Left cardiac atrium (tissue), 4 donors: Measurements from ENCODE around the gene RHBDL3. TPM values are rescaled to one million over a fixed set of nuclear protein-coding genes. Genes with fewer than 3 reads are reported as not detected.
"Not testable (repeated sequence)": the region's sequence is repeated elsewhere in the genome, so short reads cannot be mapped to it uniquely, and the experiment has no call there.

Experiments used
- ATAC-seq, 2 donors: fragments of 200-7000 bp; cut with Tn5 transposase; one replicate each; pipeline ENCODE4 v1.9.1; 2020; ENCODE audit warnings: mild to moderate bottlenecking in 2 of 2, moderate library complexity in 2 of 2
- DNase-seq: peaks from one replicate; pipeline ENCODE4 v3.0.0-alpha.2; 2020
- intact Hi-C, 2 donors: fragments of 100-400 bp; cut with DNase I; formaldehyde crosslinking; loops; one replicate each; pipeline versions ENCODE4 v1.14.1 to v1.15.1; 2022 to 2023
- total RNA-seq, 2 donors: library from RNA; stranded (reverse); fragmentation: NEBNext Ultra II Directional; extraction: Animal tissue kit (Norgen Biotek cat#: 25700); gene quantifications; one replicate each; pipeline ENCODE4 v1.2.1, GENCODE V29; 2021
- donor health status: DM: no; HTN: yes; CAD: no.
- donor health status: DM: no; HTN: yes; CAD: no; lungs with severe emphysema.
- donor health status: DM: yes; HTN: yes; CAD: no.
- donor health status: Dilated cardiomyopathy.

RHBDL3 gene
- total RNA-seq, 2 donors from 2014 or later, result 15.0 to 23.2 TPM

DNA sequence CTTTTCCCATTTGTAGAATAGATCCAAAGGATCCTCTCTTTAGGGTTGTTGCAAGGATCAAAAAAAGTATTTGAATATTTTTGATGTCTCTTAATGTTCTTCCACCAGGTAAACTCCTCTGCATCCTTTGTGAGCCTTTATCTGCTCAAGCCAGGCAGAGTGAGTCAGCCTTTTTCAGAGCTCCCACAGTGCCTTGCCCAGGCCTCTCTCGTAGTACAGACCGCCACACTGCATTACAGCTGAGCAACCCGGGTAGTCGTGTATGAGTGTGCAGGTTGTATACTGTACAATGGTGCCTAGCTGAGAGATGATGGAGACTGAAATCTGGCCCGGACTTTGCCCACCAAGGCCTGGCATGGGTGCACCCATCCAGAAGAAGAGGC, 20.9 kb downstream of the RHBDL3 start:
- no peak for ATAC-seq

DNA sequence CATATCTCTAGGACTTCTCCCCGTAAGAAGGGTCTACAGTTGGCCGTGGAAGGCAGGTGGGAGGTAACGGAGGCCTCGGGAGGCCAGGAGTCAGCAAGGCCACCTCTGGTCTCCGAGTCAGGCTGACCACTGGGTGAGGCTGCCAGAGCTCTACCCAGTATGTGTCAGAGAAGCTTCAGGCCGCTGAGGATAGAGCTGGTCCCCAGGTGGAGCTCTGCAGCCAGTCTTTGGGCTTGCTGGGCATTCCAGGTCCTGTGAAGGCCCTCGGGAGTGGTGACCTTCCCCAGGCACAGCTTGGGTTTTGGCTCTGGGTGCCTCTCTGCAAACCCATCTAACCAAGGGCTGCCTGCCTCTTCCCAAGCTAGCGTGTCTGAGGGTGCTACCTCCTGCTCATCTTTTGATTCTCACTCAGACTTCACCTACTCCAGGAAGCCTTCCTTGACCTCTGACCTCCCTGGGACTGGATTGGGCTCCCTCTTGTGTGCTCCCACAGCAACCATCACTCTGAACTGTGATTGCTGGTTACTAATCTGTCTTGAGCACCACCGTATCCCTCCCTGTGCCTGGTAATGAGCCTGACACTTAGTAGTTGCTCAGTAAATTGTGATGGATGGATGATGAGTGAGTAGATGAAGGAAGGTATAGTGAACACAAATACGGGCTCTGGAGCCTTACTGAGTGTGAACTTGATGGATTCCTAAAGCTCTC, 22.3 kb downstream of the RHBDL3 start:
- intact Hi-C loops, result no loop called here
- ATAC-seq (no peak), DNase-seq (no peak)

More for the DNA sequence above, 20.9 kb downstream of the RHBDL3 start:
- no peak for DNase-seq
- intact Hi-C loops, result no loop called here

DNA sequence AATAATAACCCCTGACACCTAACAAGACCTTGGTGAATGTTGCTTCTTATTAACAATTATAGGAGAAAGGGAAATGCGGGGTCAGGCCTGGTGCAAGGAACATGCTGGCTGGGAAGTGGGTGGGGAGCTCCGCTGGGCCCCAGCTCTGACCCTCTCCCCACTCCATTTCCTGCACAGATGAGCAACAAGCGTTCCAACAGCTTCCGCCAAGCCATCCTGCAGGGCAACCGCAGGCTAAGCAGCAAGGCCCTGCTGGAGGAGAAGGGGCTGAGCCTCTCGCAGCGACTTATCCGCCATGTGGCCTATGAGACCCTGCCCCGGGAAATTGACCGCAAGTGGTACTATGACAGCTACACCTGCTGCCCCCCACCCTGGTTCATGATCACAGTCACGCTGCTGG, 23.0 kb downstream of the RHBDL3 start:
- intact Hi-C loops, result no loop called here
- ATAC-seq, result no peak
- DNase-seq, result no peak

DNA sequence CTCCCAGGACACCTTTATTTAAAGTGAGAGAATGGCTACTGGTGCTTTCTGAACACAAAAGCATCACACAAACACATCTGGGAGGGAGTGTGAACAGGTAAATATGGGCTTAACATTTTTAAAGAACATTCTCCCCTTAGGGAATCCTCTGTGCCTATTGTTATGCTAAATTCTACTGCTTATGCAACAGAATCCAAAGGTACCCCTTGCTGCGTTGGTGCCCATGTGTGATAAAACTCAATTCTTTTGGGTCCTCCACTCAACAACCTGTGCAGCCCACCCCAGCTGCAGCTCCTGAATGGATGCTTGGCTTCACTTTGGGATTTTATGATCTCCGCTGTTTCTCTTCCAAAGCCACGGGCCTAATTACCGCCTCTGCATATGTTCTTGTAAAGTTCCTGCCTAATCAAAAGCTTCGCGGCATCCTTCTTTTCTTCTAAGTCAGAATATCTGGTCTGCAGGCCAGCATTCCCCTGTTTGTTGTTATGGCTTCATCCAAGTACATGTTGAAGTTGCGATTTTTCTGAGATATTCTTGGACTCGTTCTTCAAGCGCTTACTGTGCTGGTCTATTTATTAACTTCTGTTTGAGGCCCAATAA, 23.9 kb downstream of the RHBDL3 start:
- intact Hi-C loops, result no loop called here
- ATAC-seq, result no peak
- no peak for DNase-seq

DNA sequence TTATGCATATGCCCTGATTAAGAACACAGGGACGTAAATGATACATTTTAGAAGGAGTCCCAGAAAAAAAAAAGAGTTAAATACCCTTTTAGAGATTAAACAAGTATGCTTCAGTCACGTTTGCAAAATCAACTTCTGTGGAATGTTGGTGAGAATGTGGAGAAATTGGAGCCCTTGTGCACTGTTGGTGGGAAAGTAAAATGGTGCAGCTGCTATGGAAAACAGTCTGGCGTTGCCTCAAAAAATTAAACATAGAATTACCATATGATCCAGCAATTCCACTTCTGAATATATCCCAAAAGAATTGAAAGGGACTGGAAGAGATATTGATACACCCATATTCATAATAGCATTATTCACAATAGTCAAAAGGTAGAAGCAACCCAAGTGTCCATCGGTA, 26.5 kb downstream of the RHBDL3 start:
- DNase-seq, result no peak
- ATAC-seq, result no peak
- intact Hi-C loops, result no loop called here

DNA sequence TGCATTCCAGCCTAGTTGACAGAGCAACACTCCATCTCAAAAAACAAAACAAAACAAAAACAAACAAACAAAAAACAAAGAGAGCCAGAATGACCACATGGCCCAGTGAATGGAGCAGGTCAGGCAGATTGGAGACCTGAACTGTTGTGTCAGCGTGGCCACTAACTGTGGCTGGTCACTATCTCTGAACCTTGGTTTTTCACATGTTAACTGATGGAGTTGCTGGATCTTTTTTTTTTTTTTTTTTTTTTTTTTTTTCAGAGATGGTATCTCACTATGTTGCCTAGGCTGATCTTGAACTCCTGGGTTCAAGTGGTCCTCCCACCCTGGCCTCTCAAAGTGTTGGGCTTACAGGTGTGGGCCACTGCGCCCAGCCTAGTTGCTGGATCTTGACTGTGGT, 31.8 kb downstream of the RHBDL3 start:
- DNase-seq (no peak), ATAC-seq (no peak)
- intact Hi-C loops, result no loop called here

DNA sequence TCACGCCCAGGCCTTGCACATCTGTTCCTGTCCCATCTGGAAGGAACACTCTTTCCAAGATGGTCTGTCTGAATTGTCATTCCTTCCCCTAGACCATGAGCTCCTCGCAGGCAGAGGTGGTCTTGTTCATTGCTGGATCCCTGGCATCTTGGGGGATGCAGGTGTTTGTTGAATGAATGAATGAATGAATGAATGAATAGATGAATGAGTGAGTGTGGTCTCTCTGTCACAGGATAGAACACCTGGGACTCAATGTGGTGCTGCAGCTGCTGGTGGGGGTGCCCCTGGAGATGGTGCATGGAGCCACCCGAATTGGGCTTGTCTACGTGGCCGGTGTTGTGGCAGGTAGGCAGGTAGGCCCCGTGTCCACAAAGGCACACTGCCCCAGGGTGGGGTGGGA, 32.2 kb downstream of the RHBDL3 start:
- ATAC-seq (peak in 1 of 2 donors; percentile 12), DNase-seq (no peak)
- intact Hi-C loops, result no loop called here

DNA sequence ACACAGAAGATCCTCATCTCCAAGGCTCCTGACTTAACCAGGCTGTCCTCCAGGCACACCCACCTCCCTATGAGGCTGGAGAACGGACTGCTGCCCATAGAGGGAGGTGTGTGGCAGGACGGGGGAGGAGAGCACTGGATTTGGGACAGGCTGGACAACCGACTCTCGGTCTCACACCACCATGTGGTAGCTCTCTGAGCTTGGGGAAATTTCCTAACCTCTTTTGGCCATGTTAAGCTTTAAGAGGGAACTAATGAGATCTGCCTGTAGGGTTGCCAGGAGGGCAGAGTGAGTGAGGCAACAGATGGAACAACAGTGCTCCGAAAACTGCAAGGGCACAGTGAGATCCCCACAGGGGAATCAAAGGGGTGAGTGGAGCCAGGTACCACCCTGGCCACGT, 32.7 kb downstream of the RHBDL3 start:
- ATAC-seq, result peak; percentile 33 to 65

DNA sequence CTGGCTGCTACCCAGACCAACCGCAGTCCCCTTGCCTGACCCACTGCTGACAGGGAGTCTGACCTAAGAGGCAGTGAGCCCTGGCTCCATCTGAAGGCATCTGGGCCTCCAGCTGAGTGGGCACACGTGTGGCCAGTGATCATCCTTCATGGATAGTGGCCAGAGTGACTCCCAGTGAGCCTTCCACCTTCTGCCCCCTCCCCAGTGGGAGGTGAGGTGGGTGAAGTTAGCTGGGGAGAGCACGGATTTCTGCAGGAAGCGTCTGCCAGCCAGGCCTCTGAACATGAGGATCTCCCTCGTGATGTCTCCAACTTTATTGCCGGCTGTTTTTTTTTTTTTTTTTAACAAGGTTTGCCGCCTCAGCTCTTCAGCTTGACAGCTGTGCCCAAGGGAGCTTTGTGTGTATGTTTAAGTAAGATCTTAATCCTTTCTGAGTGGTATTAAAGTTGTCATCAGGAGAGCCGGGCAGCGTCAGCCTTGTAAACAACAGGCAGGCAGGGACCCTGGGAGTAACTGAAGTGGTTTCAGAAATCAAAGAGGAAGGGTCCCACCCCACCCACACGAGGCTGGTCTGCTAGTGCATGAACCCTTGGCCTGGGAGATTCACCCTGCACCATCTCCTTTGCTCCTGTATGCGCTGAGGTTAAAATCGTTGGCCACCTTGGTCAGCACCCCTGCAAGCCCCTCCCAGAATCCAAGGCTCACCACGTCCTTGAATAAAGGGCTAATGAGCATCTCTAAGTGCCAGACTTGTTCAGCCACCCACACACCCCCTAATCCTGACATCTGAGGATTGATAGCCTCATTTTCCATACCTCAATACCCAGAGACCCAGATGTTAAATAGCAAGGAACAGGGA, 33.3 kb downstream of the RHBDL3 start:
- ATAC-seq, result no peak
- intact Hi-C loops, result no loop called here
- no peak for DNase-seq

More for the DNA sequence above, 32.7 kb downstream of the RHBDL3 start:
- intact Hi-C loops, result no loop called here
- no peak for DNase-seq

DNA sequence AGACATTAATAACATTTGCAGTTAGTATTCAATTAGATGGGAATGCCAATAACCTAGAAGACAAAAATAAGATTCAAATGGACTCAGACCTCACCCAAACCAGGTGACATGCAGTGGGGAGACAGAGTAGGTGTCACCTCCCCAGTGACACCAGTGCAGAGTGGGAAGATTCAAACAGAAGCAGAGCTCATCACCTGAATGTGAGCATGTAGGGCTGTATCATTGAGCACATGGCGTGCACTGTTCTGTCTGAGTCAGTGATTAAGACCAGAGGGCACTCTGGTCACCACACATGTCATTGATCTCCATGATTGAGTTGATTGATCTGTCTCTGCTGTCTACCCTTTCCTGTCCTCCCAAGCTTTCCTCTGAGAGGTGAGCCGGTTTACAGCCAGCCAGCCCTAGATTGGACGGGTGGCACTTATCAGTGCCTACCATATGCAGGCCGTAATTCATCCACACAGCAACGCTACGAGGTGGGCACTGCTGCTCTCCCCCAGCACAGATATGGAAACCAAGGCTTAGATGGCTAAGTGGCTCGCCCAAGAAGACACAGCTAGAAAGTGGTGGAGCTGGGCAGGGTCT, 34.0 kb downstream of the RHBDL3 start:
- no peak for DNase-seq
- intact Hi-C loops, result no loop called here
- no peak for ATAC-seq

DNA sequence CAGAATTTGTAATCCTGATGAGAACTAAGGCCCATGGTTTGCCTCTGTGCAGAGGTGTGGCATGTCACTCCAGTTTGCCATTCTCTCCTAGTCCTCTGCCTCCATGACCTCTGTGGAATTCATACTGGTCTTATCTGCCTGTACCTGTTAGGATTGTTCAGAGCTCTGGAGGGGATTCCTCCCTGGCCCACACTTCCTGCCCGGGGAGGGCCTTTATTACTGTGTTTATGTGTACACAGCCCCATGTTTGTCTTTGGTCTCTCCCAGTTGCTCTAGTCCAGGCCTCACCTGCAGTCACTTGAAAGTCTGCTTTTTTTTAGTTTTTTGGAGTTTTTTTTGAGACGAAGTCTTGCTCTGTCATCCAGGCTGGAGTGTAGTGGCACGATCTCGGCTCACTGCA, 36.4 kb downstream of the RHBDL3 start:
- ATAC-seq, result no peak
- DNase-seq, result no peak
- intact Hi-C loops, result no loop called here

DNA sequence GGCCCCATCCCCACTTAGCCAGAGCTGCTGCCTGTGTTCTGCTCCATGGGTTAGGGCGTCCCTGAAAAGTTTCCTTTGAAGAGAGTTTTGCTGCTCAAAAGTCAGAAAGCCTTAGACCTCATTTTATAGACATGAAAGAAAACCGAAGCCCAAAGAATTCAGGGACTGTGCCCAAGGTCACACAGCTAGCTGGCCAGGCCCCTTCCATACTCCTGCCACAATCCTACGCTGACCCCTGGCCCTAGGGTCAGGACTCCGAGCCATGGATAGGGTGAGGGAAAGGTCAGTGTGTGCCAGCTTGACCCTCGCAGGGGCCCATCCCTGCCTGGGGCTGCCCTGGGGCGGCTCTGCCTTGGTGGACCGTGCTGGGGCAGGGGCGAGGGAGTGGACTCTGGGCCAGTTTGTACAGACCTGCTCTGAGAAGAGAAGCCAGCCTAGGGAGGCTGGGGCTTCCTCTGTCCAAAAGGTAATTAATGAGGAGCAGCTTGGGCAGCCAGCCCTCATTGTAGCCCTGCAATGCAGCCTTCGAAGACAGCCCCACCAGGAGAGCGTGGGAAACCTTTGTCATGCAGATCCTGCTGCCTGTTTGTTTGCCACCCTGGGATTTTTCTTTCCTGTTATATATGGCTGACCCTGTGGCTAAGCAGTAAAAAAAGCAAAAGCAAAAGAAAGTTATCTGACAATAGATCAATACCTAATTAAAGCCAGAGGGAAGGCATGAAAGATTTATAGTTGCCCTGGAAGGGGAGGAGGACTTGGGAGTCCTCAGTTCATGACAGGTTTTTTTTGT, 37.4 kb downstream of the RHBDL3 start:
- no peak for ATAC-seq
- DNase-seq, result no peak
- intact Hi-C loops, result no loop called here

DNA sequence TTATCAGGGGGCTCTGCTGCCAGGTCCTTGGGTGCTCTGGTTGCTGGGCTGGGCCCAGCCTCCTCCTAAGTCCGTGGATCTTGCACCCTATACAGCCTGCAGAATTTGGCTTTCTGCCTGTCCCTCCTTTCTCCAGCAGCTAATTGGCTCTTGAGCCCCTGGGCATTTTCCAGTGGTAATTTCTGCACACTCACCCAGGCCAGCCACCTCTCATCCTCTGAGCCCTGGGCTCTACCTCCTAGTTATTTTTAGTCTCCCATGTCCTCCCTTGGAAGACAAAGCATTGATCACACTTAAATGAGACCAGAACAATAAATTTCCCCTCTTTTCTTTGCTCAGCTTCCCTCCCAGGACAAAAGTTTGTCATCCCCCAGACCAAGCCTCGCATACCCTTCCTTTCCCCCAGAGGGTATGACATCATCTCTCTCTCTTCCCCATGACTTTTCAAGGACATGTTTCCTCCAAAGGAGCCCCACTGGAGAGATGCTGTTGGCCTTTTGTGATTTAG, 38.2 kb downstream of the RHBDL3 start:
- peak; percentile 15 to 68 for ATAC-seq
- DNase-seq, result no peak
- intact Hi-C loops, result no loop called here

DNA sequence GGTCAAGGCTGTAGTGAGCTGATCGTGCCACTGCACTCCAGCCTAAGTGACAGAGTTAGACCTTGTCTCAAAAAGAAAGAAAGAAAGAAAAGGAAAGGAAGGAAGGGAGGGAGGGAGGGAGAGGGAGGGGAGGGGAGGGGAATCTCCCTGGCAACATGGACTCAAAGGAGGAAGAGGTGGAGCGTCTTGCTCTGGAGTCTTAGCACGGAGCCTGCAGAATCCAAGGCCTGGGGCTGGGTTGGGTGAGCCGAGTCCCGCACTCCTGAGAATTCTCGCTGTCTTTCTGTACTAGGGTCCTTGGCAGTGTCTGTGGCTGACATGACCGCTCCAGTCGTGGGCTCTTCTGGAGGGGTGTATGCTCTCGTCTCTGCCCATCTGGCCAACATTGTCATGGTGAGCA, 39.4 kb downstream of the RHBDL3 start:
- ATAC-seq, result no peak
- no peak for DNase-seq
- intact Hi-C loops, result no loop called here

DNA sequence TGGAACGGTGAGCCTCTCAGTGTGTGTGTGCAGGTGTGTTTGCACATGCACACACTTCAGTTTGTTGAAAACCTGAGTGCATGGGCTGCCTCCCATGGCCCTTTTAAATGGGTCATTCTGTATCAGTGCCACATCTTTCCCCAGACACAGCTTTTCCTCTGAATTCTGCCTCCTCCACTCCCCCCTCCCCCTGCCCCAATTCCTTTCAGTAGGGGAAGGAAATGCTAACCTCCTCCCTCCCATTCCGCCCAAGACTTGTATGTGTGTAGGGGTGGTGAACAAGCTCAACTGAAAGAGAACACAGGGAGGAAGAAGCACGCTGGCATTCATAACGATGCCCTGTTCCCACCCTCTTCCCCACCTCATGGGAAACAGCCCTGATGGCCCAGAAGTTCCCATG, 42.0 kb downstream of the RHBDL3 start:
- intact Hi-C loops, result no loop called here
- ATAC-seq, result no peak

DNA sequence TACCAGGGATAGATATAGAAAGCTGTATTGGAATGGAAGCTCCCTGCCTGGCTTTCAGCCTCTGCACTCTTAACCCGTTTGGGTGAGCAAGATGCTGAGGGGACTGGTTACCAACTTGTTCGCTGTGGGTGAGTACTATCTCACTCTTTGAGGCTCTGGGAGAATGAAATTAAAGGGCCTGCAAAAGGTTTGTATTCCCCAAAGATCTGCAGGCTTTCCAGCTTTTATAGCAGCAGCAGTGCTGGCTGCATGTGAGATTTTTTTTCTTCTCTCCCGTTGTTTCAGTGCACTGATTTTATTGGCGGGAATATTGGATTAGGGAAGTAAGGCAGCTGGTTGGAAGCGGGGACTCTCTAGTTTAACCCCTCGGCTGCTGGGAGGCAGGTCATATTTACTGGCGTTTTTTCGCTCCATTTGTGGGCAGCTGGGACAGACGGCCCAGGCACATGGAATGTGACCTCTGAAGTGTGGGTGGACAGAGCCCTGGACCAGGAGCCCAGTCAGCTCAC, 45.5 kb downstream of the RHBDL3 start:
- intact Hi-C loops, result no loop called here
- ATAC-seq, result peak; percentile 24 to 53
- DNase-seq, result no peak

More for the DNA sequence above, 42.0 kb downstream of the RHBDL3 start:
- no peak for DNase-seq

DNA sequence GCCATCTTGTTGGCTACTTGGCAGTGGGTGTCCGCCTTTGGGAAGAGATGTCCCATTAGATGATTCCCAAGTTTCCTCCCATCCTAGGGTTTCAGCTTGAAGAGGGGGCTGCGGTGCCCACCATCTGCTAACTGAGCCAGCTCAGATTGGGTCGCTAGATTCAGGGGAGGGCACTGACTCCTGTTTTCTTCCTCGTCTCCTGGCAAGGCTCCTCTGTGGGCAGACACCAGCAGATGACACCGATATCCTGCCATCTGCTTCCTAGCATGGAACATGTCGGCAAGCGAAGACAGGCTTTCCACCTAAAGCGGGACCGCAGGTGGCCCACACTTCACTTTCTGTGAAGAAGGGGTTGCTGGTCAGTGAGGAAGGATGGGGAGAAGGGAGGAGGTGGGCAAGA, 49.0 kb downstream of the RHBDL3 start:
- no peak for ATAC-seq
- intact Hi-C loops, result no loop called here
- DNase-seq, result no peak

DNA sequence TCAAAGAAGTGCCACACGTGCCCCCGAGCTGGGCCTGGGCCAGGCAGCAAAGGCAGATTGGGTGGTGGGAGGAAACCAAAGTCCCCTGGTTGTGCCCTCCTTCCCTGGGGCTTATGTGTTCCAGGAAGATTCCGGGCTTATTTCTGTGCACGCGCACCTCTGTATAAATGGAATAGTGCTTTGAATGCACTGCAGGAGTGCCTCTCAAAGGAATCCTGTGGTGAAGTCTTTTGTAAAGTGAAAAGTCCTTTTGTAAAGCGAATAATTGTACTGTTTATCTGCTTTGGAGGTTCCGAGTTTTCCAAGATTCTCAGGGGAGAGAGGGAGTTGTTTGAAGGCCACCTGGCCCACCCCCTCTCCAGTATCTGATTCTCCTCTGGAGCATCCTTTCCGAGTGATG, 49.5 kb downstream of the RHBDL3 start:
- intact Hi-C loops, result no loop called here
- ATAC-seq (no peak), DNase-seq (no peak)

DNA sequence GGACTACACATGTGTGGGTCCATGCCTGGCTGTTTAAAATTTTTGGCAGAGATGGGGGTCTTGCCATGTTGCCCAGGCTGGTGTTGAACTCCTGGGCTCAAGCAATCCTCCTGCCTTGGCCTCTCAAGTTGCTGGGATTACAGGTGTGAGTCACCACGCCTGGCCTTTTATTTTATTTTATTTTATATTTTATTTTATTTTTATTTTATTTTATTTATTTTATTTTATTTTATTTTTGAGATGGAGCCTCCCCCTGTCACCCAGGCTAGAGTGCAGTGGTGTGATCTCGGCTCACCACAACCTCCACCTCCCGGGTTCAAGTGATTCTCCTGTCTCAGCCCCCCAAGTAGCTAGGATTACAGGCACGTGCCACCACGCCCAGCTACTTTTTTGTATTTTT, 51.0 kb downstream of the RHBDL3 start:
- DNase-seq, ATAC-seq, intact Hi-C loops: not testable (repeated sequence)
